ENCODE results near the gene USP38.
"Not testable (repeated sequence)": the region's sequence is repeated elsewhere in the genome, so short reads cannot be mapped to it uniquely, and the experiment has no call there.

- TF ChIP-seq POLR2A, CTCF (IDR thresholded peaks at IDR 0.05): not testable (repeated sequence)
Observed at GRCh38 chr4:143166722-143167121, 18.0 kb upstream of the USP38 start.
